Activated CD4-positive, alpha-beta T cell treated with anti-CD3 and anti-CD28 coated beads, Interleukin-2, Interleukin-4, amounts not matched to agents 100 ng/mL and 50 ng/mL, durations not matched to agents 16 hours and 8 hours (primary cell): ENCODE data around the gene UPK1B.

ENCODE experiments used
- DNase-seq: peaks from one replicate; pipeline ENCODE4 v3.0.0-alpha.2; 2020; ENCODE audit warnings: low spot score

The UPK1B gene

DNA sequence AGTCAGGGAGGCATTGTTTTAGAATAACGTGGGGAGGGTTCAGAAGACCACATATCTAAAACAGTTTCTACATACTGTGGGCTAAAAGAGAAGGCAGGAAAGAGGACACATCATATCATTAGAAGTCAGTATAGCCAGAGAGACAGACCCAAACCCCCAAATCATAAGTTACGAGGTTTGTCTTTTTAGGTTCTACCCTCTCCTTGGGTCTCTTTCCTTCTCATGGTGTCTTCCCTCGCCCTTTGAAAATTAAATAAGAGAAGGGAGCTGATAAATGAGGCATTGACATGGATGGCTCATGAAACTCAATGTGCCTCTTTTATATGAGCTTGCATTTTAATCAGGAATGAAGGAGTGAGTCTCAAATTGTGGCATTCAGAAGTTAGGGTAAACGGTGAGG is 3.4 kb downstream of the UPK1B start:
- DNase-seq: no peak

GRCh38 chr3:119177321-119177720 is 3.9 kb downstream of the UPK1B start:
- no peak for DNase-seq

DNA sequence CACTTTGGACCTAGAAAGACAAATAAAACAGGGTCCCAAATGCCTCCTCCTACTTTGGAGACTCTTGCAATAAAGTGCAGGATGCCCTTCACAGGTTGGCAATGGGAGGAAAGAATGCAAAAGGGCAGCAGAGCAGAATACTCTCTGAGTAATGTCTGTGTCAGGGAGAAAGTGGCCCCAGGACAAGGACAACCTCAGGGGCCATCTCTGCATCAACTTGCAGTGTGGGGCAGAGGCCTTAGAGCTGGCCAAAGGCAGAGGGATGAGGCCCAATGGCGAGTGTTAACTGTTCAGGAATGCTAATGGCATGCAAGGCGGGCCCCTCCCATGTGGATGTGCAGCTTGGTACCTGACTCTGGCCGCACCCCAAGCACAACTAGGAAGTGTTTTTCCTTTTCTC is 8.4 kb downstream of the UPK1B start:
- no peak for DNase-seq

GRCh38 chr3:119184111-119184510 is 10.7 kb downstream of the UPK1B start:
- no peak for DNase-seq

DNA sequence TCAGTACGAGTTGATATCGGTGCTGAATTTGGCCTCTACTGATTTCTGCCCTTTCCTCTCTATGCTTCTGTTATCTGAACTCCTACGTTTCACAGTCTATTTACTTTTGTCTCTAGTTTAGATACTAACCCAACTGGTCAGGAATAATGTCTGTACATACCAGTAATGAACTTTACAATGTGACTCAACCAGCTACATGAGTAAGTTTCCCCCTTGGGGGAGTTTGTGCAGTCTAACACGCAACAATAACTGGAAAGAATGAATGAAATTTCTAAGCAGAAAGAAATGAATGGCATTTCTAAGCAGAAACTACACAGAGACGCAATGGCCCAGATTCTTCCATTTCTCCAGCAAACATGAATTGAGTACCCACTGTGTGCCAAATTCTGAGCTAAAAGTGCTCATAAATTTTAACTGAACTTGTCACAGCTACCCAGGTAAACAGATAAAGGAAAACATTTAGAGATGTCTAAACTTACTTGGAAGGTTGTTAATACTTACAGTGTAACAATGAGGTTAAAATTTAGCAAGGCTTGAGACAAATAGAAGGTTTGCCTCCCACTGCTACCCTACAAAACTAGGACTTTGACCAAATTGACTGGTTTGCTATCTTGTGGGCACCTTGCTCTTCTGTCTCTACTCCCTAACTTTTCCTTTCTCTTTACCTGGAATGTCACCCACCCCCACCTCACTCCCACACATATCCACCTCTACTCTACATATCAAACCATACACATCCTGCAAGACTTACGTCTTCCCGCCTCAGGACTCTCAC is 11.6 kb downstream of the UPK1B start:
- peak; percentile 4 for DNase-seq

DNA sequence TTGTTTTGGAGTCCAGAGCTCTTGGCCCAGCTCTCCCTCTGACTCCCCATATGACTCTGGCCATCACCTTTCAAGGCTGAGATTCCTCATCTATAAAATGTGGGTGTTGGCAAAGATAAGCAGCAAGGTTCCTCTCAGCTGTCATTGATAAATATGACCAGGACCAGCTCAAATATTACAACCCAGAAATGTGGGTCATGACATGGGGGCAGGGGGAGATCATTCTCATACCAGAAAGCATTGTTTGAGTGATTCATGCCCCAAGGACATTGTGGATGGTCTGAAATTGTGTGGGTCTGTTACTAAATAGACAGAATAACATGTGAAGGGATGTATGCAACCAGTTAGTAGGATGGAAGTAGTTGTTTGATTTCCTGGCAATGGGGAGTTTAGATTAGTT is 13.9 kb downstream of the UPK1B start:
- no peak for DNase-seq

- no peak for DNase-seq
Measured at GRCh38 chr3:119191800-119192199, 18.4 kb downstream of the UPK1B start.

DNA sequence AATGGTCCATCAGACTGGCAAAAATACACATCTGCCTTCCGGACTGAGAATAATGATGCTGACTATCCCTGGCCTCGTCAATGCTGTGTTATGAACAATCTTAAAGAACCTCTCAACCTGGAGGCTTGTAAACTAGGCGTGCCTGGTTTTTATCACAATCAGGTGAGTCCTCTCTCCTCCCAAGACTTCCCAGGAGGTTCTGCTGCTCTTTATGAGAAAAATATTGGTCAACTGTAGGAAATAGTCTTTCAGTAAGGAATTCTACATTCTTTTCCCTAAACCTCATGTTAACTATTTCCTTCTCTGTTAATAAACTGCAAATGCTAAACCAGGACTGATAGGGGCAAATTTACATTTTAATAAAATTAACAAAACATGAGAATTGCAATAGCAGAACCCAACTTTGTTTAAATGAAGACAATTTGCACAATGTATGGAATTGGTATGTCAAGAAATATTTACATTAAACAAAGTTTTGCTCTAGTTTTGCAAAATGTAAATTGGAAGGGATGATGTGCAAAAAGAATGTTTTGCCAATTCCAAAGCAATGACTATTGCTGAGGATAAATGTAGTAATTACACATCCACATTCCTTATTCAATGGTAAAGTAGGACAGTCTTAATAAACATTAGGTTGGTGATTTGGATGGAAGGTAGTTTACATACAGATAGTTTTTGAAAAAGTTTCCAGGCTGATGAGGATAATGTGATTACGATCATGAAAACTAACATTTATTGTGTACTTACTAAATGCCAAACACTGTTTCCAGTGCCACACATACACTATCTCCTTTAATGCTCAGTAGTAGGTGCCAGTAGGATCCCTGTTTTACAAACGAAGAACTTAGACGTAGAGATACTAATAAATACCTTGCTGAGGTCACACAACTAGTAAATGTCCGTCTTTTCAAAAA is 21.1 kb downstream of the UPK1B start:
- DNase-seq: no peak

- DNase-seq: no peak
Measured at GRCh38 chr3:119195151-119195476, 21.7 kb downstream of the UPK1B start.

DNA sequence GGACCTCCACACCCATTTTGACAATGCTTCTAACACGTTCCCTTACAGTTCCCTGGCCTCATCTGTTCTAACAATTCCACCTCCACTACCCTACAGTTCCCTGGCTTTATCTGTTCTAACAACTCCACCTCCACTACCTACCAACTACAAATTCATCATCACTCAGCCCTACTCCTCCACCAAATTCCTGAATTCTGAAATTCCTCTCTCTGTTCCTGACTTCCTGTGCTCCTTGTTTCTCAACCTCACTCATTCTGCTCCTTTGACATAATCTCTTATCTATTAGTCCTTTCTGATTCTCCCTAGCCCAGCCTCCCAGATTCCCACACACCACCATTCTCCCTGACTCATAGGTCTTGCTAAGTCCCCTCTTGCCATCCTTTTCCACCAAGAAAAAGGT is 22.5 kb downstream of the UPK1B start:
- DNase-seq: no peak

GRCh38 chr3:119205209-119205608 is 31.8 kb downstream of the UPK1B start:
- no peak for DNase-seq

DNA sequence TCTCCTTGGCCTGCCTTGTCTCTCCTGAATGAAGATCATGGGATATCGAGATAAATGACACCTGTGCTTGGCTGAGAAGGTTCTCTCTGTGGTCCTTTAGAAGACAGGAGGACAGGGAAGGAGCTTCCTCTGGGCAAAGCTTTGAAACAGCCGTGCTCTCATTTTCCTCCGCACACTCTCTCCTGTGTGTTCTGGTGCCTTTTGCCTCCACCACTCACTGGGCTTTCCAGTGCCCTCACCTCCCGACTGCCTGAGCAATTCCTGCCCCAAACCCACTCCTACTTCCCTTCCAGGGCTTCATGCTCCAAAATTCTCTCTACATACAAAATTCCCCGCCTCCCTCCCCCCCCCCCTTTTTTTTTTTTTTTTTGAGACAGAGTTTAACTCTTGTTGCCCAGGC is 32.3 kb downstream of the UPK1B start:
- DNase-seq: no peak

GRCh38 chr3:119206611-119207511 is 33.5 kb downstream of the UPK1B start:
- no peak for DNase-seq

DNA sequence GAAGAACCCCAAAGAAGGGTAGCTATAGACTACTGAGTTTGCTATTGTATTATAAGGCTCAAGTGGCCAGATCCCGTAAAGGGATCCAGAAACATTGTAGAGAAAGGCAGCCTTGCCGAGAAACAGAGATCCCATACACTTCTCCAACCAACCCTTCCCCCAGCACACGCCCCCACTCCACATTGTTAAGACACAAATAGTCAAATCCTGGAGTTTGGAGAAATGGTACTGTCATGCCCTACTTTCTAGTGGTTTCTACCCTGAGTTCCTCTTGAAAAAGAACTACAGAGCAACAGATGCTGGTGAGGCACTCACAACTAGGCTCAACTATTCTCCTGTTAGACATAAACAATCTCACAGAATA is 34.1 kb downstream of the UPK1B start:
- DNase-seq: no peak

GRCh38 chr3:119211193-119211592 is 37.8 kb downstream of the UPK1B start:
- no peak for DNase-seq

DNA sequence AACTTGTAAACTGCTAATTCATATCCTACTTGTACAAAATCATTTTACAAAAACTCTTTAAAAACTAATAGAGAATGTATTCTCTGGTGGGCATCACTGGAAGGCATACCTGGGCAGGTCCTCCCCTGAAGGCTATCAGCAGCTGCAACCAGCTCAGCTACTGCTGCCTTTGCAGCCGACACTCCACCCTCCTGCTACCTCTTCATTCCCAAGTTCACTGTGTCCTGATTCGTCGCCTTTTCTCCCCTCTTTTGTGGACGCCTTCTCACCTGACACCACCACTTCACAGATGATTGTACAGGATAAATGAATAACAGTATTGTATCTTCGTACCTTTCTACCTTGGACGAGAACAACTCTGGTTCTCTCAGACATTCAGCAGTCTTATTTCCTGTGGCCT is 38.4 kb downstream of the UPK1B start:
- no peak for DNase-seq

DNA sequence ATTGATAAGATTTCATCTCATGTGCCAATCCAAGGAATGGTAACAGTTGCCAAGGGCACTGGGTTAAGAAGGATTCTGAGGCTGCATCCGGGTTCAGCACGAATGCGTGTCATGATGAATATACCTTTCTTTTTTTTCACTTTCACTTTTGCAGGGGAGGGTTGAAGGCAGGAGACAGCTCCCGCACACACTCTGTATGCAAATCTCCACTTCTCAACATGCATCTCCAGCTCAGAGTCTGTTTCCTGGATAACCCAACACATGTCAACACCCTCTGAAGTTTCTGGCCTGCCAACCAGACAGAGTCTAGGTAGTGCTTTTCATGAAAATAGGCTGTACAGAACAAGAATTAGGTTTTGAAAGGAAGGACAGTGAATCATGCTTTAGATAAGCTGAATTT is 45.7 kb downstream of the UPK1B start:
- peak; percentile 57 for DNase-seq

DNA sequence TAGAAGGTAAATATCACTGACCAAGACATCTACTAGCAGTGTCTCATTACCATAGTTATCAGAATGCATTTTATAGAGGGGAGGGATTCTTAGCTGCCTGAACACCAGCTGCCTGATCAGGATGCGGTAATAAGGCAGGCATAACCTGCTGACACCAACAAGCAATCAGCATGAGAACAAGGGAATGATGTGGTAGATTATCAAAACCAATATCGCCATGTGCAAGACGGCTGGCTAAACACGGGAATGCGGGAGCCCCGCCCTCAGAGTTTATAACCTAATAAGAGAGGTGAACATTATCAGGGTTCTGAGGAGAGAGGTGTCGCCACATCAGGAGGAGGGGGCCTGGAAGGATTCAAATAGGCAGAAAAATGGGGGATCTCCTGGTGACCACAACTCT is 46.8 kb downstream of the UPK1B start:
- no peak for DNase-seq

GRCh38 chr3:119220970-119221667 is 47.7 kb downstream of the UPK1B start:
- DNase-seq: no peak

GRCh38 chr3:119221779-119222320 is 48.5 kb downstream of the UPK1B start:
- DNase-seq: no peak

DNA sequence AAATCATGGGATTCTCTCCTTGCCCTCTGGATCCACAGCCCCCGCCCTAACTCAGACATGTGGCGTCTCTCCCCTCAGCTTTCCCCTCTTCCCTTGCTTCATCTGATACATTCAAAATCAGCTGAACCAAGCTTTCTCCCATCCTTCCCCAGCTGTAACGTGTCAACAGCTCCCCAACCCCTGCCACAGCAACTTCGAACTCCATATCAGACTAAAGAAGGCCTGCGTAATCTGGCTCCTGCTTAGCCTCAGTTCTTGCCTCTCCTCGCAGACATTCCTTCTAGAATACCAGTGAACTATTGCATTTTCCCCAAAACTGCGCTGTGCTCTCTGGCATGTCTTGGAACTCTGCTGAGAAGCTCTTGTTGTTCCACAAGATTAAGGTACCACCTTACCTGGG is 49.0 kb downstream of the UPK1B start:
- DNase-seq: no peak

DNA sequence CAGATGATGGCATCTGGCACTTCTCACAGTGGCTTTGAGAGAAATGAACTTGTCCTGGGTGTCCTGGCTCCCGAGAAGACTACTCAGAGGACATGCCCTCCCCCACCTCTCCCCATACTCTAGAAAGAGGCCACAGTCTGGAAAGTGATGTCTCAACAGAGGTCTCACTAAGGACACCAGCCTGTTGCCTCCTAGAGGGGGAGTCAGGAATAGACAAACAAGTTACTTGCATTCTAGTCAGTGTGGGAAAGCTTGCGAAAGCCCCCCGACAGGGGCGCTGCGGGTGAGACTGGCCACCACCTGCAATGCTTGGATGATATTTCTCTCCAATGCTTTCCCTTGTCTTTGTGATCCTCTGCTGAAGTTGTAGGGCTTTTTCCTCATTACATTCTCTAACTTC is 50.1 kb downstream of the UPK1B start:
- no peak for DNase-seq
